Measurements from ENCODE around the gene PCBP3.
A peak's percentile ranks its signal among the peaks of the same experiment; 100 is the strongest.
"Not testable (repeated sequence)": the region's sequence is repeated elsewhere in the genome, so short reads cannot be mapped to it uniquely, and the experiment has no call there.

PCBP3 gene

DNA sequence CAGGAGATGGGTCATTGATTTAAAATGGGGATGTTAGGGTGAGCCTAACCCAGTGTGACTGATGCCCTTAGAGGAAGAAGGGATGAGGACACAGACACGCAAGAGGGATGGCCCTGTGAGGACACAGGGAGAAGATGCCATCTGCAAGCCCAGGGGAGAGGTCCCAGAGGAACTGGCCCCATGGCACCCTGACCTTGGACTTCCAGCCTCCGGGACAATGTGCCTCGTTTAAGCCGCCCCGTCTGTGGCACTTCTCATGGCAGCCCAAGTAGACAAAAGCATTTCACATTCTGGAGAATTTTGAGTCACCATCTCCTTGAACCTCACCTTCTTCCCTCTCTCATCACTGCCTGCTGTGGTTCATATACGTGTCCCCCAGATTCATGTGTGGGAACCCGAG lies 20.1 kb upstream of the PCBP3 start:
- DNase-seq: no peak
- H2BK5ac ChIP-seq (ENCODE audit: low read depth, low read length, poor library complexity): no peak overlapping the region
- H3K9me3 ChIP-seq (ENCODE audit: insufficient read depth, low read depth, low read length): peaks cover 1% of the 10 kb centered on the region
- H3K79me2 ChIP-seq (ENCODE audit: control insufficient read depth, insufficient read depth, low read length, poor library complexity): no peaks in the 10 kb centered on the region
- H2AK5ac ChIP-seq (ENCODE audit: low read length): no peak overlapping the region
- H3K23ac ChIP-seq (ENCODE audit: low read length): no peak overlapping the region
- H3K4ac ChIP-seq (ENCODE audit: low read depth, low read length): no peak overlapping the region
- no peaks in the 10 kb centered on the region for H3K36me3 ChIP-seq (ENCODE audit: control insufficient read depth in 1 of 2, insufficient read depth in 2 of 2, low read length in 2 of 2)
- no peaks in the 10 kb centered on the region for H3K4me1 ChIP-seq (ENCODE audit: control insufficient read depth in 1 of 2, insufficient read depth in 2 of 2, low read length in 2 of 2)
- no peak overlapping the region for H2BK120ac ChIP-seq (ENCODE audit: insufficient read depth, low read length, poor library complexity)
- H3K4me3 ChIP-seq (ENCODE audit: low read depth, low read length): no peak overlapping the region
- no peak overlapping the region for H4K91ac ChIP-seq (ENCODE audit: low read depth, low read length)
- WGBS (ENCODE audit: extremely low coverage, insufficient coverage, insufficient read length): no CpG with 5 or more reads among the region's 7 CpGs
- H2AFZ ChIP-seq (ENCODE audit: insufficient read depth, low read length, poor library complexity): no peak overlapping the region
- H4K12ac ChIP-seq (ENCODE audit: low read depth, low read length): no peak overlapping the region
- H3K9ac ChIP-seq (ENCODE audit: low read length): no peak overlapping the region
- no peaks in the 10 kb centered on the region for H3K27me3 ChIP-seq (ENCODE audit: insufficient read depth, low read length)
- no peak overlapping the region for H4K8ac ChIP-seq (ENCODE audit: low read depth, low read length)
- H3K14ac ChIP-seq (ENCODE audit: low read length): no peak overlapping the region
- no peak overlapping the region for H3K27ac ChIP-seq (ENCODE audit: low read depth, low read length)
- H3K79me1 ChIP-seq (ENCODE audit: low read length): no peaks in the 10 kb centered on the region
- no peak overlapping the region for H3K4me2 ChIP-seq (ENCODE audit: low read length)
- no peak overlapping the region for H2BK12ac ChIP-seq (ENCODE audit: low read length)
- no peak overlapping the region for H3K18ac ChIP-seq (ENCODE audit: low read length)

DNA sequence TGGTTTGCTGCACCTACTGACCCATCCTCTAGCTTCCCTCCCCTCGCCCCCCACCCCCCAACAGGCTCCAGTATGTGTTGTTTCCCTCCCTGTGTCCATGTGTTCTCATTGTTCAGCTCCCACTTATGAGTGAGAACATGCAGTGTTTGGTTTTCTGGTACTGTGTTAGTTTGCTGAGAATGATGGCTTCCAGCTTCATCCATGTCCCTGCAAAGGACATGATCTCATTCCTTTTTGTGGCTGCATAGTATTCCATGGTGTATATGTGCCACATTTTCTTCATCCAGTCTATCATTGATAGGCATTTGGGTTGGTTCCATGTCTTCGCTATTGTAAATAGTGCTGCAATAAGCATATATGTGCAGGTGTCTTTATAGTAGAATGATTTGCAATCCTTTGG lies 17.4 kb upstream of the PCBP3 start:
- H2BK120ac ChIP-seq (ENCODE audit: insufficient read depth, low read length, poor library complexity); H2AK5ac ChIP-seq (ENCODE audit: low read length); H4K91ac ChIP-seq (ENCODE audit: low read depth, low read length); H3K9ac ChIP-seq (ENCODE audit: low read length); H3K4me2 ChIP-seq (ENCODE audit: low read length); H3K27ac ChIP-seq (ENCODE audit: low read depth, low read length); H3K9me3 ChIP-seq (ENCODE audit: insufficient read depth, low read depth, low read length); H3K23ac ChIP-seq (ENCODE audit: low read length); H3K18ac ChIP-seq (ENCODE audit: low read length); H4K12ac ChIP-seq (ENCODE audit: low read depth, low read length); H3K79me1 ChIP-seq (ENCODE audit: low read length); H4K8ac ChIP-seq (ENCODE audit: low read depth, low read length); H2BK5ac ChIP-seq (ENCODE audit: low read depth, low read length, poor library complexity); DNase-seq; H2AFZ ChIP-seq (ENCODE audit: insufficient read depth, low read length, poor library complexity); H3K79me2 ChIP-seq (ENCODE audit: control insufficient read depth, insufficient read depth, low read length, poor library complexity); H2BK12ac ChIP-seq (ENCODE audit: low read length); H3K4me1 ChIP-seq (ENCODE audit: control insufficient read depth in 1 of 2, insufficient read depth in 2 of 2, low read length in 2 of 2); H3K4ac ChIP-seq (ENCODE audit: low read depth, low read length); H3K14ac ChIP-seq (ENCODE audit: low read length); H3K4me3 ChIP-seq (ENCODE audit: low read depth, low read length); H3K36me3 ChIP-seq (ENCODE audit: control insufficient read depth in 1 of 2, insufficient read depth in 2 of 2, low read length in 2 of 2); H3K27me3 ChIP-seq (ENCODE audit: insufficient read depth, low read length): not testable (repeated sequence)
- WGBS (ENCODE audit: extremely low coverage, insufficient coverage, insufficient read length): no CpG with 5 or more reads among the region's 2 CpGs

DNA sequence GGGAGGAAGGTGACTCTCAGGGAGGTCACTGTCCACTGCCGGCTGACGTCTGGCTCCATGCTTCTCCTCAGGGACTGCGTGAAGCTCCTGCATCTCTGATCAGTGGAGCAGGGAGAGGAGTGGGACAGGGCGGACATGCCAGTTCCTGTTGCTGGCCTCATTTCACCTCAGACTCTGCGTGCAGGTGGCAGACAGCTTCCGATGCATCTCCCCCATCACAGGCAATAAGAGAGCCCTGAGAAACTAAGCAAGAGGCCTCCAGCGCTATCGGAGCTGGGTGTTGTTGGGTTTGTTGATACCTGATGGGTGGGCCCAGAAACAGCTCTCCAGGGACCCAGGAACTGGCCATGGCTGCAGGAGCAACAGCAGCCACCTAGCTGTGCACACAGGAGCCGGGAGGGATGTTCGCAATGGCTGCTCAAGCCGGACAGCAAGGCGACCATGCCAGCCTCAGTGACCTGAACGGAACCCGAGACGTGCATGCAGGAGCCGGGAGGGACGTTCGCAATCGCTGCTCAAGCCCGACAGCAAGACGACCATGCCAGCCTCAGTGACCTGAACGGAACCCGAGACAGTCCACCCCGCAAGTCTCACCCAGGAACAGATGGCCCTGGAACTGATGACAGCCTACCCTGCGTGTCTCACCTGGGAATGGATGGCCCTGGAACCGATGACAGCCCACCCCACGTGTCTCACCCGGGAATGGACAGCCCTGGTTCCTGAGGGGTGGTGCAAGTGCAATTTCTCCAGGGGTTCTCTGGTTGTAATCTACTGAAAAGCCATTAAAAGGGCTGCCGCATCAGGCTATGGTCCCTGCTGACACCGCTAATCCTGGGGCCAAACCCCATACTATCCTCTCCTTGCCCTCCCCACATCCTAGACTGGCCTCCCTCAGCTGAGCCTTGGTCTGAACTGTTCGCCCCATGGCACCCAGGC lies 14.2 kb upstream of the PCBP3 start:
- WGBS (ENCODE audit: extremely low coverage, insufficient coverage, insufficient read length): no CpG with 5 or more reads among the region's 31 CpGs
- no peak overlapping the region for H3K27ac ChIP-seq (ENCODE audit: low read depth, low read length)

DNA sequence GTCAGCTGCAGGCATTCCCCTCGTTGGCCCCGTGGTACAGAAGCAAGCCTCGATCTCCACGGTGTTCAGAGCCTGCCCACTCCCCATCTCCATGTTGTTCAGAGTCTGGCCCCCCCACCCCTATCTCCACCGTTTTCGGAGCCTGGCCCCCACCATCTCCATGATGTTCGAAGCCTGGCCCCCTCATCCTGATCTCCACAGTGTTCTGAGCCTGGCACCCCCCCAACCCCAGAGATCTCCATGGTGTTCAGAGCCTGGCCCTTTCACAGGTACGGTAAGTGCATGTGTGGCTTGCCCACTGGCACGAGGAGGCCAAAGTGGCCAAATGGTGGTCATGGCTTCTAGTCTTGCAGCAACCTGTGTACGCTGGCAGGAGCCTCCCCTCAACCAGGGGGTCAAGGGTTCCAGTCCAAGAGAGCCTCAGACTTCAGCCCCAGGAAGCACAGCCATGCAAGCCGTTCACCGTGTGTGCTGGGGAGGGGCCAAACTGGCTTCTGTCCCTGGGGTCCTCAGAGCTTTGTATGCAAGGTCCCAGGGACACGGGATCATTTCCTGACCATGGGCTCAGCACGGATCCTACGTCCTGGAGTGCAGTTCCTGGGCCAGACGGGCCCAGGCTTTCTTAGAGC lies 13.3 kb upstream of the PCBP3 start:
- H4K8ac ChIP-seq (ENCODE audit: low read depth, low read length): no peak overlapping the region
- no peaks in the 10 kb centered on the region for H3K4me1 ChIP-seq (ENCODE audit: control insufficient read depth in 1 of 2, insufficient read depth in 2 of 2, low read length in 2 of 2)
- no peaks in the 10 kb centered on the region for H3K27me3 ChIP-seq (ENCODE audit: insufficient read depth, low read length)
- H2BK12ac ChIP-seq (ENCODE audit: low read length): no peak overlapping the region
- no peaks in the 10 kb centered on the region for H3K79me1 ChIP-seq (ENCODE audit: low read length)
- no peak overlapping the region for H3K18ac ChIP-seq (ENCODE audit: low read length)
- H3K36me3 ChIP-seq (ENCODE audit: control insufficient read depth in 1 of 2, insufficient read depth in 2 of 2, low read length in 2 of 2): no peaks in the 10 kb centered on the region
- no peak overlapping the region for H3K27ac ChIP-seq (ENCODE audit: low read depth, low read length)
- H4K91ac ChIP-seq (ENCODE audit: low read depth, low read length): no peak overlapping the region
- H4K12ac ChIP-seq (ENCODE audit: low read depth, low read length): no peak overlapping the region
- no peak overlapping the region for H3K4ac ChIP-seq (ENCODE audit: low read depth, low read length)
- peaks cover 16% of the 10 kb centered on the region for H3K9me3 ChIP-seq (ENCODE audit: insufficient read depth, low read depth, low read length)
- H3K4me2 ChIP-seq (ENCODE audit: low read length): no peak overlapping the region
- WGBS (ENCODE audit: extremely low coverage, insufficient coverage, insufficient read length): no CpG with 5 or more reads among the region's 16 CpGs
- H2BK5ac ChIP-seq (ENCODE audit: low read depth, low read length, poor library complexity): no peak overlapping the region
- no peak overlapping the region for H2AFZ ChIP-seq (ENCODE audit: insufficient read depth, low read length, poor library complexity)
- no peak overlapping the region for H2BK120ac ChIP-seq (ENCODE audit: insufficient read depth, low read length, poor library complexity)
- H3K14ac ChIP-seq (ENCODE audit: low read length): no peak overlapping the region
- H3K9ac ChIP-seq (ENCODE audit: low read length): peak overlapping the region; percentile 20
- no peak overlapping the region for H3K23ac ChIP-seq (ENCODE audit: low read length)
- no peaks in the 10 kb centered on the region for H3K79me2 ChIP-seq (ENCODE audit: control insufficient read depth, insufficient read depth, low read length, poor library complexity)
- DNase-seq: no peak
- H2AK5ac ChIP-seq (ENCODE audit: low read length): no peak overlapping the region
- no peak overlapping the region for H3K4me3 ChIP-seq (ENCODE audit: low read depth, low read length)

More for the DNA sequence above, 14.2 kb upstream of the PCBP3 start:
- Histone ChIP-seq H3K79me2 (ENCODE audit: control insufficient read depth, insufficient read depth, low read length, poor library complexity) (no peaks in the 10 kb centered on the region), H2AFZ (ENCODE audit: insufficient read depth, low read length, poor library complexity) (no peak overlapping the region), H2BK120ac (ENCODE audit: insufficient read depth, low read length, poor library complexity) (no peak overlapping the region), H2BK12ac (ENCODE audit: low read length) (no peak overlapping the region), H3K36me3 (ENCODE audit: control insufficient read depth in 1 of 2, insufficient read depth in 2 of 2, low read length in 2 of 2) (no peaks in the 10 kb centered on the region), H3K9me3 (ENCODE audit: insufficient read depth, low read depth, low read length) (peaks cover 13% of the 10 kb centered on the region), H3K14ac (ENCODE audit: low read length) (no peak overlapping the region), H2AK5ac (ENCODE audit: low read length) (no peak overlapping the region), H4K8ac (ENCODE audit: low read depth, low read length) (no peak overlapping the region), H3K4me2 (ENCODE audit: low read length) (no peak overlapping the region), H3K9ac (ENCODE audit: low read length) (no peak overlapping the region), H3K4me1 (ENCODE audit: control insufficient read depth in 1 of 2, insufficient read depth in 2 of 2, low read length in 2 of 2) (no peaks in the 10 kb centered on the region), H2BK5ac (ENCODE audit: low read depth, low read length, poor library complexity) (no peak overlapping the region), H3K27me3 (ENCODE audit: insufficient read depth, low read length) (no peaks in the 10 kb centered on the region), H3K79me1 (ENCODE audit: low read length) (no peaks in the 10 kb centered on the region), H3K4me3 (ENCODE audit: low read depth, low read length) (no peak overlapping the region), H4K12ac (ENCODE audit: low read depth, low read length) (no peak overlapping the region), H3K18ac (ENCODE audit: low read length) (no peak overlapping the region), H3K4ac (ENCODE audit: low read depth, low read length) (no peak overlapping the region), H3K23ac (ENCODE audit: low read length) (no peak overlapping the region), H4K91ac (ENCODE audit: low read depth, low read length) (no peak overlapping the region)
- no peak for DNase-seq
